Fibroblast of pulmonary artery (primary cell): Measurements from ENCODE around the gene MAN1C1.

Experiments
- DNase-seq: peaks from one replicate; pipeline ENCODE4 v3.0.0-alpha.2; 2010; ENCODE audit warnings: low read depth
- H3K4me3 ChIP-seq: replicated peaks from 2 replicates; pipeline ENCODE4 v1.5.1; 2011; ENCODE audit warnings: low read depth, mild to moderate bottlenecking, control low read depth, low read length, moderate library complexity
- TF ChIP-seq, protein P1 (sequence below): IDR thresholded peaks from 2 replicates; pipeline ENCODE4 v1.5.1; 2011; ENCODE audit warnings: mild to moderate bottlenecking, control low read depth, low read length, inconsistent platforms; ENCODE audit errors: missing control alignments

Gene MAN1C1

DNA sequence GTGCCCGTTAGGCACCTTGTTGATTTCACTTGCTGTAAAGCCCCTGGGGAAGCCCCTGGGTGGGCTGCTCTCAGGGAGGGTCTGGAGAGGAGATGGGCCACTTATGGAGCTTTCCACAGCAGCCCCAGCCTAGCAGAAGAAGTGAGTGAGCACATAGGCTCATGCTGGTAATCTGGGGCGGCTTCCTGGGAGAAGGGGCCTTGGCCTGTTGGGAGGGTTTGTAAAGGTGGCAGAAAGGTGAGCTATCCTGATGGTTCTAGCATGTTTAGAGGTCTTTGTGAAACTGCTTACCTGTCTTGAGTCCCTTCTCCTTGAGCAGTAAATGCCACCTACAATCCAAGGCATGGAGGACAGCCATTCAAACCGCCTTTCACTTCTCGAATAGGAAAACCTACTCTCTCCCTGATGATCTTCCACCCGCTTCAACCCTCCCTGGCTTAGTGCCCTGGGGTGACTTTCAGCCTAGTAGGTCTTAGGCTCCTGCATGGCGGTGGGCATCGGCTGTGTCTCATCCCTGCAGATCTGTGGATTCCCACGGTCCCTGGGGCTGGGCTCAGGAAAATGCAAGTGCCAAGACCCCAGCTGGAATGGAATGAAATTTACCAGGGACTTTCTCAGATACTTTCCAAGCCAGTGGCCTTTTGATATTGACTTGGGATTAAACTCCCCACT is 95.8 kb downstream of the MAN1C1 start:
- TF ChIP-seq, protein P1, sequence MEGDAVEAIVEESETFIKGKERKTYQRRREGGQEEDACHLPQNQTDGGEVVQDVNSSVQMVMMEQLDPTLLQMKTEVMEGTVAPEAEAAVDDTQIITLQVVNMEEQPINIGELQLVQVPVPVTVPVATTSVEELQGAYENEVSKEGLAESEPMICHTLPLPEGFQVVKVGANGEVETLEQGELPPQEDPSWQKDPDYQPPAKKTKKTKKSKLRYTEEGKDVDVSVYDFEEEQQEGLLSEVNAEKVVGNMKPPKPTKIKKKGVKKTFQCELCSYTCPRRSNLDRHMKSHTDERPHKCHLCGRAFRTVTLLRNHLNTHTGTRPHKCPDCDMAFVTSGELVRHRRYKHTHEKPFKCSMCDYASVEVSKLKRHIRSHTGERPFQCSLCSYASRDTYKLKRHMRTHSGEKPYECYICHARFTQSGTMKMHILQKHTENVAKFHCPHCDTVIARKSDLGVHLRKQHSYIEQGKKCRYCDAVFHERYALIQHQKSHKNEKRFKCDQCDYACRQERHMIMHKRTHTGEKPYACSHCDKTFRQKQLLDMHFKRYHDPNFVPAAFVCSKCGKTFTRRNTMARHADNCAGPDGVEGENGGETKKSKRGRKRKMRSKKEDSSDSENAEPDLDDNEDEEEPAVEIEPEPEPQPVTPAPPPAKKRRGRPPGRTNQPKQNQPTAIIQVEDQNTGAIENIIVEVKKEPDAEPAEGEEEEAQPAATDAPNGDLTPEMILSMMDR = no peak
- no peak overlapping the region for H3K4me3 ChIP-seq
- no peak for DNase-seq

GRCh38 chr1:25713961-25714360 is 97.4 kb downstream of the MAN1C1 start:
- TF ChIP-seq, protein P1 = no peak
- no peak overlapping the region for H3K4me3 ChIP-seq
- no peak for DNase-seq

- TF ChIP-seq, protein P1 = no peak
- no peak for DNase-seq
- no peak overlapping the region for H3K4me3 ChIP-seq
Observed at GRCh38 chr1:25714372-25714931, 97.9 kb downstream of the MAN1C1 start.

GRCh38 chr1:25715888-25716287 is 99.3 kb downstream of the MAN1C1 start:
- H3K4me3 ChIP-seq = no peak overlapping the region
- TF ChIP-seq, protein P1 = no peak
- DNase-seq = no peak

- no peak for DNase-seq
- TF ChIP-seq, protein P1 = no peak
- H3K4me3 ChIP-seq = no peak overlapping the region
Observed at GRCh38 chr1:25716320-25716719, 99.7 kb downstream of the MAN1C1 start.

GRCh38 chr1:25718732-25719131 is 102.1 kb downstream of the MAN1C1 start:
- DNase-seq = no peak
- TF ChIP-seq, protein P1 = no peak
- no peak overlapping the region for H3K4me3 ChIP-seq

DNA sequence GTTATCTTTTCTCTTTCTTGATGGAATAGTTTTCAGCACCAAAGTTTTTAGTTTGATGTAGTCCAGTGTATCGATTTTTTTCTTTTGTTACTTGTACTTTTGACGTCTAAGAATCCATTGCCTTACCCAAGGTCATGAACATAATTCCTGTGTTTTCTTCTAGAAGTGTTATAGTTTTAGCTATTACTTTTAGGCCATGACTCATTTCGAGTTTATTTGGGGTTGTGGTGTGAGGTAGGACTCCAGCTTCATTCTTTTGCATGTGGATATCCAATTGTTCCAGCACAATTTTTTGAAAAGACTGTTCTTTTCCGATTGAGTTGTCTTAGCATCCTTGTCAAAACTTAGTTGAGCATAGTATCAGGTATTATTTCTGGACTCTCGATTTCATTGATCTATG is 104.0 kb downstream of the MAN1C1 start:
- TF ChIP-seq, protein P1 = no peak
- no peak for DNase-seq
- H3K4me3 ChIP-seq = no peak overlapping the region
